SK-N-SH treated with all-trans-retinoic acid at 6 μM for 48 hours (cell line): ENCODE measurements around the gene ZNF728.

Experiments used
- BACH2 ChIP-seq: fragments of 250-450 bp; sonication (Bioruptor Pico); IDR thresholded peaks from 2 replicates; pipeline ENCODE4 v1.9.0; 2021; ENCODE audit warnings: mild to moderate bottlenecking, borderline replicate concordance
- ESRRG ChIP-seq: fragments of 250-450 bp; sonication (Bioruptor Pico); IDR thresholded peaks from 2 replicates; pipeline ENCODE4 v1.6.1; 2021; ENCODE audit warnings: mild to moderate bottlenecking
- PPARA ChIP-seq: fragments of 250-450 bp; sonication (Bioruptor Pico); IDR thresholded peaks from 2 replicates; pipeline ENCODE4 v1.5.0; 2020; ENCODE audit warnings: mild to moderate bottlenecking, borderline replicate concordance
- SNAI2 ChIP-seq: fragments of 250-450 bp; sonication (Bioruptor Pico); IDR thresholded peaks from 2 replicates; pipeline ENCODE4 v1.5.0; 2020; ENCODE audit warnings: mild to moderate bottlenecking, moderate library complexity
- ZFP3 ChIP-seq: fragments of 250-450 bp; sonication (Bioruptor Pico); IDR thresholded peaks from 2 replicates; pipeline ENCODE4 v1.5.0; 2020; ENCODE audit warnings: mild to moderate bottlenecking, moderate library complexity
- ZNF565 ChIP-seq: fragments of 450-650 bp; formaldehyde crosslinking; conservative IDR thresholded peaks from 2 replicates; pipeline ENCODE4 v1.5.0; 2020; ENCODE audit warnings: low read depth, mild to moderate bottlenecking, moderate library complexity
- ZNF70 ChIP-seq: fragments of 450-650 bp; formaldehyde crosslinking; IDR thresholded peaks from 2 replicates; pipeline ENCODE4 v1.5.0; 2020; ENCODE audit warnings: mild to moderate bottlenecking, moderate library complexity
- TF ChIP-seq, protein P1 (sequence below): fragments of 250-450 bp; sonication (Bioruptor Pico); IDR thresholded peaks from 2 replicates; pipeline ENCODE4 v1.8.0; 2020; ENCODE audit warnings: mild to moderate bottlenecking, moderate library complexity, borderline replicate concordance
- TF ChIP-seq, protein P2 (sequence below): fragments of 250-450 bp; sonication (Bioruptor Pico); IDR thresholded peaks from 2 replicates; pipeline ENCODE4 v1.5.1; 2021; ENCODE audit warnings: mild to moderate bottlenecking, moderate library complexity

DNA sequence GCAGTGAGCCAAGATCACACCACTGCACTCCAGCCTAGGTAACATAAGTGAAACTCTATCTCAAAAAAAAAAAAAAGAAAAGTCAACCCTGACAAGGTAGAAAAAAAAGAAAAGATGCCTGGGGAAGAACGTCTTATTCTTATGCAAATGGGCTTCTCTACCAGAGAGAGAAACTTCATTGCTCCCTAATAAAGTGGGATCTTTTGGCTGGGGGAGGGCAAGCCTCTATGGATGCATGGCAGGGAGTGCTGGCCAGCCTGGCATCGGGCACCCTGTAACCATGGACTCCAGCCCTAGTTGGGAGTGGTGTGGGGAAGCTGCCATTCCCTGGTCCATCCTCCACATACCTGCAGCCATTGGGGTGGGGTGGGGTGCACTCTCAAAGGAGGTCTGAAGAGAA lies 30.7 kb upstream of the ZNF728 start:
- TF ChIP-seq ZFP3 (CRISPR knock-in tag) (no peak), SNAI2 (CRISPR knock-in tag) (no peak), BACH2 (CRISPR knock-in tag) (no peak), ESRRG (CRISPR knock-in tag) (no peak), ZNF70 (CRISPR knock-in tag) (no peak), ZNF565 (CRISPR knock-in tag) (no peak), PPARA (CRISPR knock-in tag) (no peak)
- TF ChIP-seq, protein P1, sequence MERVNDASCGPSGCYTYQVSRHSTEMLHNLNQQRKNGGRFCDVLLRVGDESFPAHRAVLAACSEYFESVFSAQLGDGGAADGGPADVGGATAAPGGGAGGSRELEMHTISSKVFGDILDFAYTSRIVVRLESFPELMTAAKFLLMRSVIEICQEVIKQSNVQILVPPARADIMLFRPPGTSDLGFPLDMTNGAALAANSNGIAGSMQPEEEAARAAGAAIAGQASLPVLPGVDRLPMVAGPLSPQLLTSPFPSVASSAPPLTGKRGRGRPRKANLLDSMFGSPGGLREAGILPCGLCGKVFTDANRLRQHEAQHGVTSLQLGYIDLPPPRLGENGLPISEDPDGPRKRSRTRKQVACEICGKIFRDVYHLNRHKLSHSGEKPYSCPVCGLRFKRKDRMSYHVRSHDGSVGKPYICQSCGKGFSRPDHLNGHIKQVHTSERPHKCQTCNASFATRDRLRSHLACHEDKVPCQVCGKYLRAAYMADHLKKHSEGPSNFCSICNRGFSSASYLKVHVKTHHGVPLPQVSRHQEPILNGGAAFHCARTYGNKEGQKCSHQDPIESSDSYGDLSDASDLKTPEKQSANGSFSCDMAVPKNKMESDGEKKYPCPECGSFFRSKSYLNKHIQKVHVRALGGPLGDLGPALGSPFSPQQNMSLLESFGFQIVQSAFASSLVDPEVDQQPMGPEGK (CRISPR knock-in tag) = no peak
- TF ChIP-seq, protein P2, sequence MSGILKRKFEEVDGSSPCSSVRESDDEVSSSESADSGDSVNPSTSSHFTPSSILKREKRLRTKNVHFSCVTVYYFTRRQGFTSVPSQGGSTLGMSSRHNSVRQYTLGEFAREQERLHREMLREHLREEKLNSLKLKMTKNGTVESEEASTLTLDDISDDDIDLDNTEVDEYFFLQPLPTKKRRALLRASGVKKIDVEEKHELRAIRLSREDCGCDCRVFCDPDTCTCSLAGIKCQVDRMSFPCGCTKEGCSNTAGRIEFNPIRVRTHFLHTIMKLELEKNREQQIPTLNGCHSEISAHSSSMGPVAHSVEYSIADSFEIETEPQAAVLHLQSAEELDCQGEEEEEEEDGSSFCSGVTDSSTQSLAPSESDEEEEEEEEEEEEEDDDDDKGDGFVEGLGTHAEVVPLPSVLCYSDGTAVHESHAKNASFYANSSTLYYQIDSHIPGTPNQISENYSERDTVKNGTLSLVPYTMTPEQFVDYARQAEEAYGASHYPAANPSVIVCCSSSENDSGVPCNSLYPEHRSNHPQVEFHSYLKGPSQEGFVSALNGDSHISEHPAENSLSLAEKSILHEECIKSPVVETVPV (CRISPR knock-in tag) = no peak
